Hematopoietic multipotent progenitor cell treated with erythropoietin and hydrocortisone succinate and interleukin-3 and kit ligand, for 15 days (in vitro differentiated cells): ENCODE data around the gene ZNF365.
"Not testable (repeated sequence)": the region's sequence is repeated elsewhere in the genome, so short reads cannot be mapped to it uniquely, and the experiment has no call there.

Experiments used
- DNase-seq: peaks from one replicate; pipeline ENCODE4 v3.0.0-alpha.2; 2015; ENCODE audit warnings: low spot score

Gene ZNF365

GRCh38 chr10:62377966-62378365, 3.8 kb downstream of the ZNF365 start:
- no peak for DNase-seq

DNA sequence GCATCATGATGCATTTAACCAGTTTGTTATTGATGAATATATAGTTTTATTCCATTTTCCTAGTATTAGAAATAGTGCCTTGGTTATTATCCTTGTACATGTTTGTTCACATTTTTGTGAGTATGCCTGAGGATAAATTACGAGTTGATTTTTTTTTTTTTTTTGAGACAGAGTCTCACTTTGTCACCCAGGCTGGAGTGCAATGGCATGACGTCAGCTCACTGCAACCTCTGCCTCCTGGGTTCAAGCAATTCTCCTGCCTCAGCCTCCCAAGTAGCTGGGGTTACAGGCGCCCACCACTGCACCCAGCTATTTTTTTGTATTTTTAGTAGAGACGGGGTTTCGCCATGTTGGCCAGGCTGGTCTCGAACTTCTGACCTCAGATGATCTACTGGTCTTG, 4.7 kb downstream of the ZNF365 start:
- DNase-seq, result not testable (repeated sequence)

DNA sequence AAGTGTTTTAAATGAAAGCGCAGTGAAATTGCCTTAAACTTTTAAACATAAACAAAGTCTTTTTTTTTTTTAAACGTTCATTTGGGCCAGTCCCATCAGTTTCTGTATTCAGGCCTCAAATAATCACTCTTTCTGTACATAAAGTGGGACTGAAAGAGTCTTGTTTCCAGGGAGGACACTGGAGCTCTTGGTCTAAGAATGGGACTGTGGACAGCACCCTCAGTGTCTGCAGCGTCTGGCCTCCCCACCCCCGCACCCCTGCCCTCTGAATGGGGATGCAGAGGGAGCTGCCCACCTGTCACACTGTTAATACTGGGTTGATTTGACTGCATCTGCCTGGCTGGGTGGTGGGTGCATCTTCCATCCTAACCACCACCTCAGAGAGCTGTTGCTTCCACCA, 5.2 kb downstream of the ZNF365 start:
- no peak for DNase-seq

- DNase-seq, result no peak
Measured at GRCh38 chr10:62380016-62380415, 5.8 kb downstream of the ZNF365 start.

- no peak for DNase-seq
Measured at GRCh38 chr10:62381385-62382102, 7.4 kb downstream of the ZNF365 start.

DNA sequence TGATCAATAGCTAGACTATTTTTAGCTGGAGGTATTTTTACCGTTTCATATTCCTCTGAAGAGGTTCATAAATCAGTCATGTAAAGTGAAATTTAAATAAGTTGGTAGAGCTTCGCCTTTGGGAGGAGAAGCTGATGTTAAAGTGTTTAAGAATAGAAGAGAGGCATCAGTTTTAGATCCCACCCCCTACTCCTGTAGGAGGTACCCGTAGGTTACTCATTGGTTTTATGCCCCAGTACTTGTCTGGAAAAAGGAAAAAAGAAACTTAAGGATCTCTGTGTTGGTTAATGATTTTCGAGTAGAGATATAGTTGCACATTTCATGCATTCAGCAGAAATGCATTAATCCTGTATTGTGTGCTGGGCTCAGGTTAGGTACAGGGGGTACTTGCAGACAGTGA, 8.7 kb downstream of the ZNF365 start:
- no peak for DNase-seq

DNA sequence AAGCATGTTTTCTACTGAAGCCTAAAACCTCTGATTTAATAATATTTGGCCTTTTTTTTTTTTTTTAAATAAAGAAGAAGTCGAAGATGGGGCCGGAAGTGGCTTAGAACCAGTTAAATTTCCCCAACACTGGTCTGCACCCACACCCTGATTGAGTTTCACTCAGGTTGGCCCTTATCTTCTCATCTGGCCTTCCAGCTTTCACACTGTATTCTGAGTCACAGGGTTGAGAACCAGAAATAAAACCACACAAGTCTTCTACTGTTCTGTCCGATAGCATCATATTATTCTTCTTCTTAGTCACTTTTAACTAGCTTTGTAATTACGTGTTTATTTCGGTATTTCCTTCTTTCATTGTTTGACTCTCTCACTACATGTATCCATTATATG, 9.9 kb downstream of the ZNF365 start:
- DNase-seq, result no peak

DNA sequence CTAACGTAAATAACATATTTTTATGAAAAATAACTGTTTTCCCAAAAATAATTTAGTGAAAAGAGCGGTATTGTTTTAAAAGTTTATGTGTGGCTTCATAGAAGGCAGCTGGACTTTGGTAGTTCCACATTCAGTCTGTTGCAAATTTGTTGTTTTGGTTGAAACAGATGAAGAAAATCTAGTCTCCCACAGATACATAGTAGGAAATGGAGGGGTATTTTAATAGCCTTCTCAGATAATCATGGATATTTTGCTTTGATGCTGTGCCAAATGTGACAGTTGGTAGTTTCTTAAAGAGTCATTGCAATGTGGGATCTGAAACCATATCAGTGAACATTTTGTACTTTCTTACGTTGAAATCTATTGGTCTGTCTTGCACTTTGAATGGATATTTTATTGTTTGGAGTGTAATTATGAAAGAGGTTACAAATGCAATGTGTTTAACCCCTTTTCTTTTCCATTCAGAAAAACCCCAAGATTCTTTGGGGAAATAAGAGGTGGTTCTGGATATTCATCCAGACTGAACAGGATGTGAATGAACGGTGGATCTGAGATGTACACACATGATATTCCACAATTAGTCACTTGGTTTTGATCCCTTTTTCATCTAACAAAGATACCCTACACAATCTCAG, 10.4 kb downstream of the ZNF365 start:
- no peak for DNase-seq

DNA sequence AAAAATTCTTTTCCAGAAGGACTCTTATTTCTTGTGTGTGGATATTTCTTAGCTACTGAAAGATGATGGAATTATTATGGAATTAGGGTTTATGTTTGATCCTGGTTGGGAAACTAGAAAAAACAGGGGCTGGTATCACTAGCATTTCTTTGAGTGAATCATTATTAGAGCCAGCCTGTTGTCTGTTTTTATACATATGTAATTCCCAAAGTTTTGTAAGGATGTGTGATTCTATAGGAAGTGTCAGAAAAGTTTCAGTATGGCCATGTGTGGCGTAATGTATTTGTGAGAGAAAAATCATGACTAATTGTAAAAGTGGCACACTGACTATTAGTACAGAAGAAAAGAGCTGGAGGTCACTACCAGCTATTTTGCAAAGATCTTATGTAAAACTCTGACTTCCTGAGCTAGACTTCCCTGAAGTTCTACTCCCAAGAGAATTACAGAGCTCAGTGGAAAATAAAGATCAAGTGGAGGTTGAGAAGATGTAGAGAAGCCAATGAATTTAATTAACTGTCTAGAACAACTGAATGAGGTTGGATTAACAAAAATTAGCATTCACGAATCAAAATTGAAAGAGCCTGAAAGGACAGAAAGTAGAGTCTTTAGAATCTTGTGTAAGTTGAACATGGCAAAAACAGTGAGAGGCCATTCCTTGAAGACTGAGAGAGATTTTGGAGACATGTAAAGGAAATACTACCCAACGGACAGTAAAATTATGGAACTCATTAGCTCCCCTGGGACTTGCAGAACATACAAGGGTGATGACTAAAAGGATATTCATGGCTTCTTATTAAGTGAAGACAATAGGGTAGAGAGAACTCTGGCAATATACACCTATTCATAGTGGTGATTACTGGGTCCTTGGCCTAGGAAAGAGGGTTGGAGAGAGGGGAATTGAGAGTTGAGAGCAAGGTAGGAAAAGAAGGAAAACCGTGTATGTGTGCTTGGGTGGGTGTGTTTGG, 12.5 kb downstream of the ZNF365 start:
- DNase-seq, result no peak

GRCh38 chr10:62388328-62388727, 14.2 kb downstream of the ZNF365 start:
- DNase-seq, result no peak

DNA sequence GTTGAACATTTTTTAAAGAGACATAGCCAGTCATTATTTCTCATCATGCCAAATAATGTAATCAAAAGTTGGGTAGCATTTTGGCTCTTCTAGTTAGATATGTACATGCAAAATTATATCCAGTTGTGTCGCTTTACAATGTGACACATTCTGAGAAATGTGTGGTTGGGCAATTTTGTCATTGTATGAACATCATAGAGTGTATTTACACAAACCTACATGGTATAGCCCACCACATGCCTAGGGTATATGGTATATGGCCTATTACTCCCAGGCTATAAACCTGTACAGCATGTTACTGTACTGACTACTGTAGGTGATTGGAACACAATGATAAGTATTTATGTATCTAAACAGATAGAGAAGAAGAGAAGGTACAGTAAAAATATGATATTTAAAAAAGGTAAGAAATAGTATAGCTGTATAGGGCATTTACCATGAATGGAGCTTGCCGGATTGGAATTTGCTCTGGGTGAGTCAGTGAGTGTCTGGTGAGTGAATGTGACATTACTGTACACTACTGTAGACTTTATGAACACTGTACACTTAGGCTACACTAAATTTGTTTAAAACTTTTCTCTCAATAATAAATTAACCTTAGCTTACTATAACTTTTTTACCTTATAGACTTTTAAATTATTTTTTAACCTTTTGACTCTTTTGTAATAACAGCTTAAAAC, 16.5 kb downstream of the ZNF365 start:
- no peak for DNase-seq

DNA sequence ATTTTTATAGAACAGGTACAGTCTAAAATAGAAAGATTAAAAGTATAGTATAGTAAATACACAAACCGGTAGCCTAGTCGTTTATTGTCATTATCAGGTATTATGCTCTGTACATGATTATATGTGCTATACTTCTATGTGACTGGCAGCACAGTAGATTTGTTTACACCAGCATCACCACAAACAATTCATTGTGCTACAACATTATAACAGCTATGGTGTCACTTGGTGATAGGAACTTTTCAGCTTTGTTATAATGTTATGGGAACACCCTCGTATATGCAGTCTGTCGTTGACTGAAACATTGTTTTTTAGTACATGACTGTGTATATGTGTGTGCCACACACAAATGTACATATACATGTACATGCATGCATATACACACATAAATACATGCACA, 19.1 kb downstream of the ZNF365 start:
- DNase-seq, result no peak

GRCh38 chr10:62394556-62395018, 20.4 kb downstream of the ZNF365 start:
- DNase-seq, result no peak

GRCh38 chr10:62395892-62396291, 21.7 kb downstream of the ZNF365 start:
- no peak for DNase-seq

DNA sequence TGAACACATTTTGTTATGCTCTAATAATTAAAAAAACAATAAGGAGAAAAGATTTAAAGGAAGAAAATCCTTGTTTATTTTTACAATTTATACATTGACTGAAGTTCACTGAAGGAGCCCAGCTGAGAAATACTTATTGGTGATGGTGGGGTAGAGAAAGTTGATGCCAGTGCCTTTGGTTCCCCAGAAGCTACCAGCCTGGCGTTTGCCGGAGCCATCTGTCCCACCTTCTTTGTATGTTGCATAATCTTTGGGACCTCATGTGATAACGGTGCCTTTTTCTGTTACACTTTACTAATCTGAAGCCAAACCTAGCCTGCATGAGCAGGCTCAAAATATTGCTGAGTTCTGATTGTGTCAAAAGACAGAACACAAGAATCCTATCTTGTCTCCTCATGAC, 22.7 kb downstream of the ZNF365 start:
- no peak for DNase-seq

DNA sequence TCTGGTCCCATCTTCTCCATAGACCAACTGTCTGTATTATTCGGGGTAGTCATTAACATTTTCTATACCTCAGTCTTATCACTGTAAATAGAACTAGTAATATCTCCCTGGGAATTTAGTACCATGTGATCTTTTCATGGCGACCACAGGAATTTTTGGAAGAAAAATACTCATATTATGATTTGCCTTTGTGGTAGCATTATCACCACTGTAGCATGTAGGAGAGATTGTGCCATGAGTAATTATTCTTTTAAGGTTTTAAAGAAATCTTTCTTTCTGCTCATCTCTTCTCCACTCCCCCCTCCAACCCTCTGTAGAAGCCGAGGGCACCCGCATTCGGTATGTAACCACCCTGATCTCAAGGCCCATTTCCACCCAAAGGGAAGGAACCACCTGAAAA, 25.0 kb downstream of the ZNF365 start:
- no peak for DNase-seq

GRCh38 chr10:62402508-62402907, 28.3 kb downstream of the ZNF365 start:
- no peak for DNase-seq

- not testable (repeated sequence) for DNase-seq
Measured at GRCh38 chr10:62410528-62410927, 36.4 kb downstream of the ZNF365 start.

GRCh38 chr10:62410934-62411333, 36.8 kb downstream of the ZNF365 start:
- not testable (repeated sequence) for DNase-seq

DNA sequence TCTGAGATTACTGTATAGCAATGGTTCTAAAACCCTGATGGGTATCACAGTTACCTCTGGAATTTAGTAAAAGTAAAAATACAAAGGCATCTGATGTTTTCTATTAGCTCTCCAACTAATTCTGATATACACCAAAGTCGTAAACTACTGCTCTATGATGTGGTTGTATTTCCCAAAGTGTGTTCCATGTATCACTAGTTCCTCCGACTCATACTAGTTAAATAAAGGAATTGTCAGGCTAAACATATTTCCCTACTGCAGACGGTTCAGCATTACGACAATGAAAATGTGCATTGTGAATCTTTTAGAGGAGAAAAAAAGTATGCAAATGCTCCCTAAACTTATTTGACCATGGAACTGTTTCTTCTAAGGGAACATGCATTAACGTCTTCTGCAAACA, 38.9 kb downstream of the ZNF365 start:
- no peak for DNase-seq

- no peak for DNase-seq
Measured at GRCh38 chr10:62413652-62414051, 39.5 kb downstream of the ZNF365 start.

DNA sequence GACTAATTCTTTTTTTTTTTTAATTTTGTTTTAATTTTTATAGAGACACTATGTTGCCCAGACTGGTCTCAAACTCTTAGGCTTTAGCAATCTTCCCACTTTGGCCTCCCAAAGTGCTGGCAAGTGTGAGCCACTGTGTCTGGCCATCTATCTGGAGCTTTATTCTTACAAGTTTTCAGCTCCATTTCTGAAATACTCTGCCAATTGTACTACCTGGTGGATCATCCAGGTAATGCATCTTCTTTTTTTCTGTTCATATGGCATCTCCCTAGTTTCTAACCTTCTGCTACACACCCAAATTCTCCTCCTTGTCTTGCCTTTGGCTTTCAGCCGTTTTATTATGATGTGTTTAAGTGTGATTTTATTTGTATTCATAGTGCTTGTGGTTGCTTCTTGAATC, 40.2 kb downstream of the ZNF365 start:
- no peak for DNase-seq
